A549 (cell line): Measurements from ENCODE around the gene ARSJ. TPM values are rescaled to one million over a fixed set of nuclear protein-coding genes. Genes with fewer than 3 reads are reported as not detected.

Source experiments
- ATAC-seq, 2 experiments: fragments of 200-7000 bp in 1 of 2; fragments of >200 bp in 1 of 2; cut with Nextera tagmentation in 1 of 2; cut with Tn5 transposase in 1 of 2; 3 replicates each; pipeline versions ENCODE4 v1.8.0 to v1.9.1; 2018 to 2020; ENCODE audit warnings: mild to moderate bottlenecking in 1 of 2, moderate library complexity in 1 of 2
- CTCF ChIA-PET: fragments of 300-600 bp; sonication (Branson Sonifier 250); formaldehyde crosslinking; extraction: SDS; loops from one replicate; lab custom pipeline; 2021; ENCODE audit warnings: antibody characterized with exemption, inconsistent platforms; lab: Yijun Ruan, JAX
- POLR2A ChIA-PET: fragments of 350-600 bp; formaldehyde crosslinking; extraction: SDS; loops from one replicate; lab custom pipeline; 2021; ENCODE audit warnings: antibody characterized with exemption, inconsistent platforms; lab: Yijun Ruan, JAX
- DNase-seq, 2 experiments: peaks; one replicate each; pipeline versions ENCODE4 v3.0.0 to v3.0.0-alpha.2; 2011 to 2016; ENCODE audit warnings: low read depth in 1 of 2, low spot score in 1 of 2
- FAIRE-seq: peaks from 2 replicates; lab custom pipeline; 2011; peaks lifted over from hg19 to GRCh38; lab: Jason Lieb, UNC
- H3K27ac ChIP-seq, 2 experiments: fragments of >200 bp; sonication (Bioruptor Twin); formaldehyde crosslinking; 3 replicates each; pipeline ENCODE4 v1.5.1; 2016 to 2017
- H3K4me1 ChIP-seq: fragments of >200 bp; sonication (Bioruptor Twin); formaldehyde crosslinking; 3 replicates; pipeline ENCODE4 v1.6.1; 2016
- H3K4me2 ChIP-seq: fragments of >200 bp; sonication (Bioruptor Twin); formaldehyde crosslinking; 3 replicates; pipeline ENCODE4 v1.6.1; 2016
- H3K4me3 ChIP-seq: fragments of >200 bp; sonication (Bioruptor Twin); formaldehyde crosslinking; 3 replicates; pipeline ENCODE4 v1.5.1; 2016
- H3K9me3 ChIP-seq: fragments of >200 bp; sonication (Bioruptor Twin); formaldehyde crosslinking; 3 replicates; pipeline ENCODE4 v1.6.1; 2016
- CBX8 ChIP-seq: fragments of 200-600 bp; sonication (generic); IDR thresholded peaks from 2 replicates; pipeline ENCODE4 v1.6.1; 2016
- CHD2 ChIP-seq: fragments of 150-350 bp; IDR thresholded peaks from 2 replicates; pipeline ENCODE4 v1.6.1; 2014; ENCODE audit warnings: low read length; ENCODE audit not compliant: partially characterized antibody
- EHF ChIP-seq: fragments of 250-450 bp; sonication (Bioruptor Pico); IDR thresholded peaks from 2 replicates; pipeline ENCODE4 v1.5.0; 2020; ENCODE audit warnings: mild to moderate bottlenecking
- EP300 ChIP-seq, 2 experiments: fragments of >200 bp; sonication (Bioruptor Twin); formaldehyde crosslinking; IDR thresholded peaks; 2 replicates in 1 of 2; 3 replicates in 1 of 2; pipeline ENCODE4 v1.6.1; 2016 to 2017
- FOSB ChIP-seq: fragments of 250-450 bp; sonication (Bioruptor Pico); IDR thresholded peaks from 2 replicates; pipeline ENCODE4 v1.5.0; 2020; ENCODE audit warnings: mild to moderate bottlenecking, moderate library complexity
- FOXS1 ChIP-seq: fragments of 250-450 bp; sonication (Bioruptor Pico); IDR thresholded peaks from 2 replicates; pipeline ENCODE4 v1.5.0; 2020; ENCODE audit warnings: mild to moderate bottlenecking, moderate library complexity
- GATA3 ChIP-seq: IDR thresholded peaks from 2 replicates; pipeline ENCODE4 v1.6.1; 2012; ENCODE audit warnings: borderline replicate concordance
- HDAC2 ChIP-seq: fragments of 200-600 bp; sonication (generic); IDR thresholded peaks from 2 replicates; pipeline ENCODE4 v1.6.1; 2016
- HOXA7 ChIP-seq: fragments of 250-450 bp; sonication (Bioruptor Pico); IDR thresholded peaks from 2 replicates; pipeline ENCODE4 v1.5.0; 2020; ENCODE audit warnings: mild to moderate bottlenecking, moderate library complexity
- HOXB5 ChIP-seq: fragments of 250-450 bp; sonication (Bioruptor Pico); IDR thresholded peaks from 2 replicates; pipeline ENCODE4 v1.5.0; 2020; ENCODE audit warnings: mild to moderate bottlenecking, moderate library complexity
- JUN ChIP-seq, 2 experiments: fragments of >200 bp; sonication (Bioruptor Twin); formaldehyde crosslinking; IDR thresholded peaks; 2 replicates in 1 of 2; 3 replicates in 1 of 2; pipeline ENCODE4 v1.6.1; 2016 to 2017
- JUNB ChIP-seq: fragments of >200 bp; sonication (Bioruptor Twin); formaldehyde crosslinking; IDR thresholded peaks from 2 replicates; pipeline ENCODE4 v1.6.1; 2016
- KDM1A ChIP-seq: fragments of 200-600 bp; sonication (generic); IDR thresholded peaks from 2 replicates; pipeline ENCODE4 v1.6.1; 2016; ENCODE audit warnings: low read depth, mild to moderate bottlenecking
- MAFK ChIP-seq: fragments of 450-650 bp; IDR thresholded peaks from 2 replicates; pipeline ENCODE4 v1.6.1; 2014; ENCODE audit not compliant: partially characterized antibody
- MAZ ChIP-seq: fragments of 150-350 bp; IDR thresholded peaks from 2 replicates; pipeline ENCODE4 v1.6.1; 2014; ENCODE audit warnings: antibody characterized with exemption, low read depth, low read length, borderline replicate concordance
- NPAS2 ChIP-seq: fragments of 250-450 bp; sonication (Bioruptor Pico); IDR thresholded peaks from 2 replicates; pipeline ENCODE4 v1.8.0; 2022; ENCODE audit warnings: mild to moderate bottlenecking, moderate library complexity, borderline replicate concordance
- POLR2A ChIP-seq: IDR thresholded peaks from 2 replicates; pipeline ENCODE4 v1.6.1; 2012; ENCODE audit warnings: mild to moderate bottlenecking, low read length
- RAD21 ChIP-seq, 2 experiments: fragments of >200 bp in 1 of 2; sonication (Bioruptor Twin) in 1 of 2; formaldehyde crosslinking in 1 of 2; IDR thresholded peaks in 1 of 2; conservative IDR thresholded peaks in 1 of 2; 2 replicates in 1 of 2; 3 replicates in 1 of 2; pipeline ENCODE4 v1.6.1; 2012 to 2018; ENCODE audit warnings: inconsistent platforms in 1 of 2
- RARB ChIP-seq: fragments of 250-450 bp; sonication (Bioruptor Pico); IDR thresholded peaks from 2 replicates; pipeline ENCODE4 v1.8.0; 2021; ENCODE audit warnings: mild to moderate bottlenecking, moderate library complexity
- SMC3 ChIP-seq: fragments of >200 bp; sonication (Bioruptor Twin); formaldehyde crosslinking; IDR thresholded peaks from 3 replicates; pipeline ENCODE4 v1.6.1; 2018; ENCODE audit warnings: inconsistent platforms
- SREBF2 ChIP-seq: fragments of 450-650 bp; IDR thresholded peaks from 2 replicates; pipeline ENCODE4 v1.6.1; 2014; ENCODE audit warnings: mild to moderate bottlenecking, moderate library complexity
- TFCP2L1 ChIP-seq: fragments of 250-450 bp; sonication (Bioruptor Pico); IDR thresholded peaks from 2 replicates; pipeline ENCODE4 v1.5.0; 2021; ENCODE audit warnings: mild to moderate bottlenecking
- ZNF302 ChIP-seq: fragments of 250-450 bp; sonication (Bioruptor Pico); IDR thresholded peaks from 2 replicates; pipeline ENCODE4 v1.9.0; 2021; ENCODE audit warnings: inconsistent platforms, mild to moderate bottlenecking, moderate library complexity
- WGBS: methylation state at CpG from one replicate; pipeline ENCODE4 v1.1.6; 2017; ENCODE audit errors: missing lambda C conversion rate; 5-methylcytosine and 5-hydroxymethylcytosine counted together
- polyA plus RNA-seq, 4 experiments: library from polyadenylated mRNA; depleted of rRNA in 3 of 4; stranded (reverse); fragments of >200 nt; fragmentation: RNase III in 1 of 4; extraction: RNeasy Plus Mini Kit Qiagen cat#74134 plus additional on column Dnase treatment in 1 of 4; gene quantifications; 2 replicates in 3 of 4; 3 replicates in 1 of 4; pipeline ENCODE4 v1.2.3, GENCODE V29; 2011 to 2017
- TF ChIP-seq, protein P1 (sequence below): fragments of 450-650 bp; IDR thresholded peaks from 2 replicates; pipeline ENCODE4 v1.6.1; 2014; ENCODE audit warnings: antibody characterized with exemption
- TF ChIP-seq, protein P2 (sequence below): fragments of >200 bp; sonication (Bioruptor Twin); formaldehyde crosslinking; IDR thresholded peaks from 3 replicates; pipeline ENCODE4 v1.6.1; 2016
- TF ChIP-seq, protein P3 (sequence below): fragments of >200 bp; sonication (Bioruptor Twin); formaldehyde crosslinking; IDR thresholded peaks from 2 replicates; pipeline ENCODE4 v1.6.1; 2016
- TF ChIP-seq, protein P4 (sequence below): IDR thresholded peaks from 2 replicates; pipeline ENCODE4 v1.6.1; 2012; ENCODE audit warnings: low read depth, borderline replicate concordance
- TF ChIP-seq, protein P5 (sequence below): IDR thresholded peaks from 2 replicates; pipeline ENCODE4 v1.6.1; 2012

The ARSJ gene
- polyA plus RNA-seq, 2 of the 4 experiments (the other 2 are of a cell fraction) = 3.0 to 8.6 TPM

DNA sequence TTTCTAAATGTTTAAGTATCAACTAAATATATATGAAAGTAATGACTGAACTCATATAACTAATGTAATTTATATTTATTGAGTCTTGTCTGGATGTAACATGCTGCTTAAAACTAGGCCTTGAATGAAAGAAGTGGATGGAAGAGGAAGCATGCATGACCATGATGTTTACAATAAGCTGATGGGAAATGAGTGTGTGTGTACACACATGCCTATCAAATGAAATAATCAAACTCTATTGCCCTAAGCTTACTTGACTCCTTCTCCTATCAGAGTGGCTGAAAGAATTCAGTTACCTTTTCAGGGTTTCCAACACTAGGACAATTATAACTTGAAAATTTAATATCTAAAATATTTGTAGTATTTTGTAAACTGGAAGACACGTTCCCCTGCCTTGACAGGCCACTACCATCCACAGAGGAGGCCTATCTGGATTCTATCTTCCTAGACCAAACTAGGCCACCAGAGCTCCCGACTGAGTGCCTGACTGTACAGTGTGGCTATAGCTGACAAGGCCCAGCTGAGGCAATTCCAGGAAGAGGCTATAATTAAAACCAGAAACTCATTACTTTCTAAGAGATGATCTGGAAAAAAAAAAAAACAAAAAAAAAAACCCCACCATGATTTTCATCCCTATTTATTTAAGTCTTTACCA lies 7.6 kb downstream of the ARSJ start:
- 69% methylated on average over 2 of the region's 2 CpGs for WGBS
- peak in 1 of 2 experiments; percentile 15 for DNase-seq
- H3K4me3 ChIP-seq = no peak overlapping the region
- H3K4me1 ChIP-seq = peaks cover 14% of the 10 kb centered on the region
- H3K4me2 ChIP-seq = no peak overlapping the region
- no peak for ATAC-seq
- no peak for TF ChIP-seq MAFK
- TF ChIP-seq FOXS1 = no peak
- TF ChIP-seq JUN (IDR thresholded peaks at IDR 0.05) = no peak
- no peak for TF ChIP-seq MAZ
- no peak for TF ChIP-seq FOSB
- TF ChIP-seq CHD2 = no peak
- no peak for TF ChIP-seq JUNB
- TF ChIP-seq GATA3 = no peak
- TF ChIP-seq, protein P1, sequence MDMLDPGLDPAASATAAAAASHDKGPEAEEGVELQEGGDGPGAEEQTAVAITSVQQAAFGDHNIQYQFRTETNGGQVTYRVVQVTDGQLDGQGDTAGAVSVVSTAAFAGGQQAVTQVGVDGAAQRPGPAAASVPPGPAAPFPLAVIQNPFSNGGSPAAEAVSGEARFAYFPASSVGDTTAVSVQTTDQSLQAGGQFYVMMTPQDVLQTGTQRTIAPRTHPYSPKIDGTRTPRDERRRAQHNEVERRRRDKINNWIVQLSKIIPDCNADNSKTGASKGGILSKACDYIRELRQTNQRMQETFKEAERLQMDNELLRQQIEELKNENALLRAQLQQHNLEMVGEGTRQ = no peak
- TF ChIP-seq SREBF2 = no peak
- no peak for TF ChIP-seq ZNF302
- no peak for TF ChIP-seq HOXB5 (CRISPR knock-in tag)
- no peak for TF ChIP-seq HDAC2
- TF ChIP-seq, protein P2, sequence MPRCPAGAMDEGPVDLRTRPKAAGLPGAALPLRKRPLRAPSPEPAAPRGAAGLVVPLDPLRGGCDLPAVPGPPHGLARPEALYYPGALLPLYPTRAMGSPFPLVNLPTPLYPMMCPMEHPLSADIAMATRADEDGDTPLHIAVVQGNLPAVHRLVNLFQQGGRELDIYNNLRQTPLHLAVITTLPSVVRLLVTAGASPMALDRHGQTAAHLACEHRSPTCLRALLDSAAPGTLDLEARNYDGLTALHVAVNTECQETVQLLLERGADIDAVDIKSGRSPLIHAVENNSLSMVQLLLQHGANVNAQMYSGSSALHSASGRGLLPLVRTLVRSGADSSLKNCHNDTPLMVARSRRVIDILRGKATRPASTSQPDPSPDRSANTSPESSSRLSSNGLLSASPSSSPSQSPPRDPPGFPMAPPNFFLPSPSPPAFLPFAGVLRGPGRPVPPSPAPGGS = no peak
- no peak for TF ChIP-seq SMC3
- TF ChIP-seq NPAS2 = no peak
- TF ChIP-seq RARB (CRISPR knock-in tag) = no peak
- H3K27ac ChIP-seq = no peak overlapping the region
- ChIA-PET CTCF (no interaction called here), POLR2A (no interaction called here)
- peaks cover 3% of the 10 kb centered on the region; the same call in 1 of the 3 replicates for H3K9me3 ChIP-seq
- FAIRE-seq = no peak

DNA sequence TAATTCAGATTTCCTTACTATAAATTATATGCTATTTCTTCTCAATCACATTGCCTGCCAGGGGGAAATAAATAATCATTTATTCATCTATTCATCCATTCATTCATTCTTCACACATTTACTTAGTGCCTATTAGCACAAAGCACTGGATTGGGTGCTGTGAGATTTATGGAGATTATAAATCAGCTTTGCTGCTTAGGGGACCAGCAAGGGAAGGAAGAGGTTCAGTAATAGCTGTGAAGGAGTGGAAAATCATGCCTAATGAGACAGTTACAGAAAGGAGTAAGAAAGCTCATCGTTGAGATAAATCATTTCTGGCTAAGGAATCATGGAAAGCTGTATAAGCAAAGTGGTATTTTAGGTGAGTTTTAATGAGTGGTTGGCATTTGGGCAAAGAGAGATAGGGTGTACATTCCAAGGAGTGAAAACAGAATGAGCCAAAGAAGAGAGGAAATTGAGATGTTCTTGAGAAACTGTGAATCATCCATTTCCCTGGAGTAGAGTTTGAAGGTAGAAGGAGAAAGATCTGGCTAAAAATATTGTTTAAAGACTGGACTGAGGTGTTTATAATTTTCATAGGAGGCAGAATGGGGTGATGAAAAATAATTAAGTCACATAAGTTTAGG lies 9.6 kb downstream of the ARSJ start:
- no peak for DNase-seq
- CTCF ChIA-PET = interaction anchor here (0.7 kb wide), 1 partner anchor 11 kb away, joined by 3 read pairs; no protein-coding TSS in a partner anchor
- no peak overlapping the region for H3K27ac ChIP-seq

More for the DNA sequence above, 9.6 kb downstream of the ARSJ start:
- ATAC-seq (no peak), FAIRE-seq (no peak)
- no peak overlapping the region for H3K4me3 ChIP-seq
- H3K9me3 ChIP-seq = peaks cover 3% of the 10 kb centered on the region; the same call in 1 of the 3 replicates
- TF ChIP-seq CBX8 (no peak), TFCP2L1 (CRISPR knock-in tag) (no peak), EP300 (IDR thresholded peaks at IDR 0.05) (no peak), HOXA7 (CRISPR knock-in tag) (no peak), CHD2 (no peak), KDM1A (no peak), EHF (CRISPR knock-in tag) (no peak), HOXB5 (CRISPR knock-in tag) (no peak), RAD21 (conservative IDR thresholded peaks at IDR 0.05 in 1 of 2, IDR thresholded peaks at IDR 0.05 in 1 of 2) (no peak), POLR2A (no peak)
- TF ChIP-seq, protein P3, sequence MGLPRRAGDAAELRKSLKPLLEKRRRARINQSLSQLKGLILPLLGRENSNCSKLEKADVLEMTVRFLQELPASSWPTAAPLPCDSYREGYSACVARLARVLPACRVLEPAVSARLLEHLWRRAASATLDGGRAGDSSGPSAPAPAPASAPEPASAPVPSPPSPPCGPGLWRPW = no peak
- TF ChIP-seq, protein P4, sequence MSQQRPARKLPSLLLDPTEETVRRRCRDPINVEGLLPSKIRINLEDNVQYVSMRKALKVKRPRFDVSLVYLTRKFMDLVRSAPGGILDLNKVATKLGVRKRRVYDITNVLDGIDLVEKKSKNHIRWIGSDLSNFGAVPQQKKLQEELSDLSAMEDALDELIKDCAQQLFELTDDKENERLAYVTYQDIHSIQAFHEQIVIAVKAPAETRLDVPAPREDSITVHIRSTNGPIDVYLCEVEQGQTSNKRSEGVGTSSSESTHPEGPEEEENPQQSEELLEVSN = no peak
- TF ChIP-seq, protein P5, sequence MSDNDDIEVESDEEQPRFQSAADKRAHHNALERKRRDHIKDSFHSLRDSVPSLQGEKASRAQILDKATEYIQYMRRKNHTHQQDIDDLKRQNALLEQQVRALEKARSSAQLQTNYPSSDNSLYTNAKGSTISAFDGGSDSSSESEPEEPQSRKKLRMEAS = no peak
- WGBS = 14% methylated on average over 1 of the region's 1 CpG
- POLR2A ChIA-PET = no interaction called here
- H3K4me2 ChIP-seq = no peak overlapping the region
- H3K4me1 ChIP-seq = peaks cover 6% of the 10 kb centered on the region
